Lung (tissue), 12 donors: ENCODE data around the gene TCEAL3. TPM values are rescaled to one million over a fixed set of nuclear protein-coding genes. Genes with fewer than 3 reads are reported as not detected.
A peak's percentile ranks its signal among the peaks of the same experiment; 100 is the strongest.
"Not testable (repeated sequence)": the region's sequence is repeated elsewhere in the genome, so short reads cannot be mapped to it uniquely, and the experiment has no call there.

Experiments
- ATAC-seq: fragments of 200-7000 bp; cut with Tn5 transposase; one replicate; pipeline ENCODE4 v1.9.1; 2020; ENCODE audit warnings: moderate number of reproducible peaks; ENCODE audit not compliant: insufficient read depth, low FRiP score
- DNase-seq, 3 donors: peaks; one replicate each; pipeline ENCODE4 v3.0.0-alpha.2; 2013 to 2017
- H3K27ac ChIP-seq, 2 donors: one replicate each; pipeline ENCODE4 v1.5.1; 2013; ENCODE audit warnings: mild to moderate bottlenecking in 2 of 2, moderate library complexity in 2 of 2, control low read depth in 1 of 2, inconsistent platforms in 1 of 2, low read depth in 1 of 2, low read length in 1 of 2
- H3K27me3 ChIP-seq, 3 donors: one replicate each; pipeline ENCODE4 v1.5.1; 2013; ENCODE audit warnings: low read length in 2 of 3; ENCODE audit not compliant: control insufficient read depth in 3 of 3, insufficient read depth in 3 of 3
- H3K36me3 ChIP-seq, 4 donors: one replicate each; pipeline ENCODE4 v1.5.1; 2013; ENCODE audit warnings: low read length in 4 of 4, mild to moderate bottlenecking in 1 of 4, moderate library complexity in 1 of 4; ENCODE audit not compliant: control insufficient read depth in 4 of 4, insufficient read depth in 4 of 4
- H3K4me1 ChIP-seq, 5 donors: one replicate each; pipeline ENCODE4 v1.5.1; 2013; ENCODE audit warnings: low read length in 5 of 5, mild to moderate bottlenecking in 2 of 5, moderate library complexity in 1 of 5; ENCODE audit not compliant: control insufficient read depth in 5 of 5, insufficient read depth in 5 of 5
- H3K4me3 ChIP-seq: one replicate; pipeline ENCODE4 v1.5.1; 2013; ENCODE audit warnings: mild to moderate bottlenecking, control low read depth, moderate library complexity
- H3K9ac ChIP-seq, 2 donors: one replicate each; pipeline ENCODE4 v1.5.1; 2013; ENCODE audit warnings: low read length in 2 of 2, control low read depth in 1 of 2; ENCODE audit not compliant: insufficient read depth in 1 of 2
- H3K9me3 ChIP-seq, 4 donors: one replicate each; pipeline ENCODE4 v1.5.1; 2013; ENCODE audit warnings: low read length in 3 of 4, mild to moderate bottlenecking in 1 of 4, moderate library complexity in 1 of 4; ENCODE audit not compliant: control insufficient read depth in 4 of 4, insufficient read depth in 3 of 4
- WGBS, 2 donors: extraction: QIAGEN DNeasy Blood & Tissue Kit; methylation state at CpG; one replicate each; pipeline ENCODE4 v1.1.7; 2013; 5-methylcytosine and 5-hydroxymethylcytosine counted together
- polyA plus RNA-seq, 2 donors: library from polyadenylated mRNA; stranded (reverse); fragments of 200-250 nt; gene quantifications; one replicate each; pipeline ENCODE4 v1.2.1, GENCODE V29; 2013
- total RNA-seq, 2 donors: library from RNA; depleted of rRNA in 1 of 2; stranded (reverse); fragments of >200 nt in 1 of 2; gene quantifications; one replicate each; pipeline ENCODE4 v1.2.1, GENCODE V29; 2014 to 2021
- TF ChIP-seq, protein P1 (sequence below): IDR thresholded peaks from 2 replicates; pipeline ENCODE4 v1.5.1; 2012; ENCODE audit warnings: mild to moderate bottlenecking; ENCODE audit errors: control extremely low read depth, extremely low read depth
- donor health status: control.
- donor health status: control.
- donor health status: Bipolar disorder and iron deficiency.
- donor health status: healthy.
- donor health status: DM: yes; HTN: yes; CAD: no.

TCEAL3 gene
- total and polyA plus RNA-seq, 4 donors: 5.9 to 37.9 (median 28.9) TPM

DNA sequence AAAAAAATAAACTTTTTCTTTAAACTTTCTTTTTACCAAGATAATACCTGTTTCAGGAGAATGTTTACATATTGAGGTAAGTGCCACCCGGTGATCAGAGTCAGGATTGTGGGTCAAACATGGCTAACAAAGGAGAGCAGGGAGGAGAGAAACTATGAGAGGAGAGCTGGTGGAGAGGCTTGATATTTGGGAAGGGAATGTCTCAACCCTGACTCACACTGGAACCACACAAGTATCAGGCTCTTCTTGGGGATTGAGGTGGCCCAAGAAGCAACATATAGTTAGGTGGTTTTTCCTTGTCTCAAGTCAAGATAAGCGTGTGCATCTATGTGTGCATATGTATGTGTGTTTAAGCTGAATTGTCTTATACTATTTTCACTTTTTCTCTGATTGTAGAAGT, 27.7 kb downstream of the TCEAL3 start:
- peaks cover 0 to 19% (median 9%) of the 10 kb centered on the region in 3 donors for H3K27me3 ChIP-seq
- no peak overlapping the region for H3K9ac ChIP-seq
- TF ChIP-seq, protein P1, sequence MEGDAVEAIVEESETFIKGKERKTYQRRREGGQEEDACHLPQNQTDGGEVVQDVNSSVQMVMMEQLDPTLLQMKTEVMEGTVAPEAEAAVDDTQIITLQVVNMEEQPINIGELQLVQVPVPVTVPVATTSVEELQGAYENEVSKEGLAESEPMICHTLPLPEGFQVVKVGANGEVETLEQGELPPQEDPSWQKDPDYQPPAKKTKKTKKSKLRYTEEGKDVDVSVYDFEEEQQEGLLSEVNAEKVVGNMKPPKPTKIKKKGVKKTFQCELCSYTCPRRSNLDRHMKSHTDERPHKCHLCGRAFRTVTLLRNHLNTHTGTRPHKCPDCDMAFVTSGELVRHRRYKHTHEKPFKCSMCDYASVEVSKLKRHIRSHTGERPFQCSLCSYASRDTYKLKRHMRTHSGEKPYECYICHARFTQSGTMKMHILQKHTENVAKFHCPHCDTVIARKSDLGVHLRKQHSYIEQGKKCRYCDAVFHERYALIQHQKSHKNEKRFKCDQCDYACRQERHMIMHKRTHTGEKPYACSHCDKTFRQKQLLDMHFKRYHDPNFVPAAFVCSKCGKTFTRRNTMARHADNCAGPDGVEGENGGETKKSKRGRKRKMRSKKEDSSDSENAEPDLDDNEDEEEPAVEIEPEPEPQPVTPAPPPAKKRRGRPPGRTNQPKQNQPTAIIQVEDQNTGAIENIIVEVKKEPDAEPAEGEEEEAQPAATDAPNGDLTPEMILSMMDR: no peak
- WGBS, 2 donors: 63 to 86% methylated on average over 2 of the region's 2 CpGs
- no peak for DNase-seq
- H3K4me3 ChIP-seq: no peak overlapping the region
- peaks cover 0 to 1% (median 0%) of the 10 kb centered on the region in 5 donors for H3K4me1 ChIP-seq
- H3K9me3 ChIP-seq: no peaks in the 10 kb centered on the region
- H3K27ac ChIP-seq: no peak overlapping the region
- ATAC-seq: no peak
- no peaks in the 10 kb centered on the region for H3K36me3 ChIP-seq

DNA sequence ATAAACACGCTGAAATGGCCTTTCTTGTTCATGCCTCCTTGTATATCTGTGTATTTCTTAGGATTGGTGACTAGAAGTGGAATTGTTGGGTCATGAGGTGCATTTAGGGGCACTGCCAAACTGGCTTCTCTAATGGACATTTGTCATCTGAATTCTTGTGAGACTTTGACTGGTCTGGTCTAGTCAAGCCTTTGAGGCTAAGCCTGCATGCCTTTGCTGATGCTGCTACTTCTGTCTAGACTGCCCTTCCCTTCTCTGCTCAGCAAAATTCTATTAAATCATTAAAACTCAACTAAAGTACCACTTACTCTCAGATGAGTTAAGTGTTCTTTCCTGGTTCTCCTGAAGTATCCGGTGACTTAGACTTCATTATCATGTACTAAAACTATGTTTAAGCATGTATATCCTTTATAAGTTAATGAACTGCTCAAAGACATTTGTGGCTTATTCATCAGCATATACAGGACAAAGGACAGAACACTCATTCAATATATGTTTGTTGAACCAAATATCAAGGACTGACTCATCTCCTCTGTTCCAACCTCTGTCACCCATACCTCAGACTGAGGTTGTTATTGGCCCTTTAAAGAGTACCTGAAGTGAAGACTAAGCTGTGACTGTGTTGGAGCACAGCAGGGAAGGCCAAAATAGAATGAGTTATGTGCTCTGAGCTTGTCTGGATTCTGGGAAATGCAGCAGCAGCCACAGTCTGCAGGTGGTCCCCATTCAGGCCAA, 30.0 kb downstream of the TCEAL3 start:
- DNase-seq (no peak), ATAC-seq (no peak)
- Histone ChIP-seq H3K4me1 (peaks cover 0 to 1% (median 0%) of the 10 kb centered on the region in 5 donors), H3K27me3 (peaks cover 3 to 22% (median 9%) of the 10 kb centered on the region in 3 donors), H3K27ac (no peak overlapping the region), H3K36me3 (no peaks in the 10 kb centered on the region), H3K4me3 (no peak overlapping the region), H3K9ac (no peak overlapping the region), H3K9me3 (peaks cover 0 to 3% (median 0%) of the 10 kb centered on the region in 4 donors)
- TF ChIP-seq, protein P1: no peak
- WGBS, 2 donors: 62 to 92% methylated on average over 2 of the region's 2 CpGs

DNA sequence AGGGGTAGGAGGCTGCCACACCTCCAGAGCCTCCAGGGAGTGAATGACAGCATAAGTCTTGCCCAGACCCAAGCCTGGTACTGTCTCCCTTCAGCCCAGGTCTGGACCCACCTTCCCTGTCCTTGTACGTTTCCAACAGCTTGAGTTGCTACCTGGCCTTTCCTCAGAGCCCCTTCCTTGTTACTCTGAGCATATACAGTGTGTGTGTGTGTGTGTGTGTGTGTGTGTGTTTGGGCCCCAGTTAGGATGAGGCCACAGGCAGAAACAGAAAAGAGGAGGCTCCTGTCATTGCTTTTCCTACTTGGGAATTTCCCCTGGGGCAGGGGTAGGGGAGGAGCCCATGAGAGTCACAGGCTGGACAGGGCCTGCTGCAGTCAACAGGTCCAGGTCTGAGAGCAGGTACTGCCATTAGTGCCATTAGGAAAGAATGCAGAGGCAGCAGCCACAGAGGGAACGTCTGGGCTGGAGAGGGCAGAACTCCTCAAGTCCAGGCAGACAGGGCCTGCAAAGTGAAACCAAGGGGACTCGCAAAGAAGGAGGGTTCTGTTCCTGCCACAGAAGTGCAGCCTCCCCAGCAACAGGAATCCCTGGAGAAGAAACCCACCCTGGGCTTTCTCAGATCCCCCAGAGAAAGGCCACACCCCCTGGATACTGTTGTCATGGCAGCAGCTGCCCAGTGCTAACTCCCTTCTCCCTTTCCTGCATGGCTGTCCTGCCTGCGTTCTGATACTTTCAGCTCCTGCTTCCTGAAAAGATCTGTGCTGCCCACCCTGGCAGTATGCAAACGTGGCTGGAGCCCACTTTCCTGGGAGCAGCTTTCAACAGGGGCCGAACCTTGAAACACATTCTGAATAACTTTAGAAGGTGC, 30.9 kb downstream of the TCEAL3 start:
- not testable (repeated sequence) for ATAC-seq, H3K36me3 ChIP-seq, H3K4me3 ChIP-seq, H3K9me3 ChIP-seq, H3K9ac ChIP-seq, H3K4me1 ChIP-seq, H3K27ac ChIP-seq
- peak; percentile 26 to 47 (median 33) for DNase-seq
- 38 to 60% methylated on average over 4 to 6 of the region's 6 CpGs for WGBS, 2 donors
- H3K27me3 ChIP-seq: peaks cover 4 to 26% (median 9%) of the 10 kb centered on the region in 3 donors
